Neural progenitor cell (in vitro differentiated cells): ENCODE results near the gene ATG9A.

Experiments used
- CTCF ChIP-seq: fragments of 200-600 bp; sonication (generic); IDR thresholded peaks from 2 replicates; pipeline ENCODE4 v1.5.1; 2017; ENCODE audit warnings: antibody characterized with exemption, mild to moderate bottlenecking
- EZH2 ChIP-seq: fragments of 200-600 bp; sonication (generic); IDR thresholded peaks from 2 replicates; pipeline ENCODE4 v1.6.1; 2017; ENCODE audit warnings: antibody characterized with exemption, mild to moderate bottlenecking, moderate library complexity

GRCh38 chr2:219261024-219261855 is 31.8 kb upstream of the ATG9A start:
- no peak for TF ChIP-seq EZH2
- TF ChIP-seq CTCF: no peak
